Muscle of back (tissue), 11 donors: ENCODE measurements around the gene XPO5. TPM values are rescaled to one million over a fixed set of nuclear protein-coding genes. Genes with fewer than 3 reads are reported as not detected.
A peak's percentile ranks its signal among the peaks of the same experiment; 100 is the strongest.

Source experiments
- DNase-seq, 3 donors: peaks; one replicate each; pipeline versions ENCODE4 v3.0.0 to v3.0.0-alpha.2; 2013
- polyA plus RNA-seq, 10 donors: library from polyadenylated mRNA; unstranded; fragments of 120-200 nt; gene quantifications; one replicate each; pipeline ENCODE4 v1.2.1, GENCODE V29; 2013; ENCODE audit not compliant: insufficient read length in 10 of 10

The XPO5 gene
- polyA plus RNA-seq, 10 donors, result 19.8 to 37.0 (median 28.1) TPM

DNA sequence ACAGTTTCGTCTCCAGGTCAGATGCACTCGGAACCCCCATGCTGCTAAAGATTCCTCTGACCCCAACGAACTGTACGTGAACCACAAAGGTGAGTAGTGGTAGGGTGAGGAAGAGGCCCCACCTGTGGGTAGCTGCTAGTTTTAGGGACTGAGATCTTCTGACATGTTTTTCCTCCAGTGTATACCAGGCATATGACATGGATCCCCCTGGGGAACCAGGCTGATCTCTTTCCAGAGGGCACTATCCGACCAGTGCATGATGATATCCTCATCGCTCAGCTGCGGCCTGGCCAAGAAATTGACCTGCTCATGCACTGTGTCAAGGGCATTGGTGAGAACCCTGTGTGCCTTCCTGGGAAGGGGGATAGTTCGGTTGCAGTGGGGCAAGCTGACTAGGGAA, 55.7 kb downstream of the XPO5 start:
- DNase-seq, result no peak

DNA sequence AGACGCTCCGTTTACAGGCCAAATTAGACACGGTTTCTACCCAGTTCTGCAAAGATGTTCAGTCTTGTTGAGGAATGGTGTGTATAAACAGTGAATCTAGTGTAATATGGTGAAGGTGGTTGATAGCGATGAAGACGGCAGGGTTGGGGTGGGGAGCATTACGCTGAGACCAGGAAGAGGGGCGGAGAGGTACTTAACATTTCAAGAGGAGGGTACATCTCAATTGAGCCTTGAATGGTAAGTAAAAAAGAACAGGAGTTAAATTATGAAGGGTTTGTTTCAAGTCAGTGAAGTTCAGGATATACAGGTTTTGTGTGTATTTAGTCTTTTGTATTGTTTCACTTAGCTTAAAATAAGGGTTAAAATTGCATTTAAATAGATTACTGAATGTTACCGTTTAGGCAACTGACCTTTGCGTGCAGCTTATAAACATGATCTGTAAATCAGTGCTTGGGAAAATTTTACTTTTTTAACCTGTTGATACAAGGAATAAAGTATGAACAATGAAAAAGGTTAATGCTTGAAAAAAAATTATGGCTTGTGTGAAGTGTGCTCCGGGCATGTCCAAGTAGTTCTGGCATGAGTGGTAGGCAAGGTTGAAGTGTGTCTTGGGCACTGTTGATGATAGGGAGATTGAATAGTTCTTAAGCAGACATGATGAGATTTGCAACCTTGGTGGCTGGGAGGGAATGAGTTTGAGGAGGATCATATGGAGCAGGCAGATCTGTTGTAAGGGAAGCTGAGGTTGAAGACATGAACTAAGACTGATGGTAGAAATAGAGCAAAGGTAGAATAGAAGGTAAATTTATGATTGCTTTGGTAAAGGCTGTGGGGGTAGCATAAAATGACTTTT, 58.1 kb downstream of the XPO5 start:
- DNase-seq, result no peak

DNA sequence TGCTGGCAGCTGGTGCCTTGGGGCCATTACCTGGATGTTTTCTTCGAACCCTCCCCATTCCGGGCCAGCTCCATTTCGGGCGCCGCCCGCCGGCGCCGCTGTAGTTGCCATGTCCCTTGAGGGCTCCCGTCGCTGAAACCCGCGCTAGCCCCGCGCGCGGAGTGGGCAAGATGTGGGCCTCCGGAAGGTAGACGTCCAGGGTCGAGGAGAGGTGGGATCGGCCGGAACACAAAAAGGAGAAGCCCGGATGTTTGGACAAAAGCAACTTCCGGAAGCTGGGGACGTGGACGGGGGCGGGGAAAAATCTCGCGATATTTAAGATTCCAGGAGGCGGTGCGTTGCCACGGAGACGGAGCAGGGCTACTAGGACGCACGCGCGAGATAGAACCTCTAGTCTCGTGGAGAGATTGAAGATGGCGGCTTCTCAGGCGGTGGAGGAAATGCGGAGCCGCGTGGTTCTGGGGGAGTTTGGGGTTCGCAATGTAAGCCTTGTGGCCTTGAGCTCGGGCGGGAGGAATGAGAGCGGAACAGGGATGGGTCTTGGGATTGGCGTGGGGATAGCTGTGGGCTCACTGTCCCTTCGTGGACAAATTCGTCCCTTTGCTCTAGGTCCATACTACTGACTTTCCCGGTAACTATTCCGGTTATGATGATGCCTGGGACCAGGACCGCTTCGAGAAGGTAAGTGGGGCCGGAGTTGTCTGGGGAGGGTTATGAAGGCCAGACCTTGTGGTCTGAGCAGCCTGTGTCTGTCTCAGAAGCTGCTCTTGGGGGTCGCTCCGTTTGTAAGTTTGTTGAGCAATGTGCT, 58.9 kb downstream of the XPO5 start, which contains the start of the genes POLR1C and YIPF3:
Gene POLR1C (plus strand): TSS at position 393 of the 808 bp plus-strand sequence. CDS start 21 bp downstream, at position 414.
Gene YIPF3 (minus strand): TSS at position 230 of the 808 bp plus-strand sequence. CDS start 119 bp downstream, at position 111.
- DNase-seq, result peak; percentile 97 to 99 (median 98)

GRCh38 chr6:43516367-43516696, 59.5 kb downstream of the XPO5 start:
- no peak for DNase-seq

GRCh38 chr6:43515808-43516207, 60.0 kb downstream of the XPO5 start:
- DNase-seq, result no peak

DNA sequence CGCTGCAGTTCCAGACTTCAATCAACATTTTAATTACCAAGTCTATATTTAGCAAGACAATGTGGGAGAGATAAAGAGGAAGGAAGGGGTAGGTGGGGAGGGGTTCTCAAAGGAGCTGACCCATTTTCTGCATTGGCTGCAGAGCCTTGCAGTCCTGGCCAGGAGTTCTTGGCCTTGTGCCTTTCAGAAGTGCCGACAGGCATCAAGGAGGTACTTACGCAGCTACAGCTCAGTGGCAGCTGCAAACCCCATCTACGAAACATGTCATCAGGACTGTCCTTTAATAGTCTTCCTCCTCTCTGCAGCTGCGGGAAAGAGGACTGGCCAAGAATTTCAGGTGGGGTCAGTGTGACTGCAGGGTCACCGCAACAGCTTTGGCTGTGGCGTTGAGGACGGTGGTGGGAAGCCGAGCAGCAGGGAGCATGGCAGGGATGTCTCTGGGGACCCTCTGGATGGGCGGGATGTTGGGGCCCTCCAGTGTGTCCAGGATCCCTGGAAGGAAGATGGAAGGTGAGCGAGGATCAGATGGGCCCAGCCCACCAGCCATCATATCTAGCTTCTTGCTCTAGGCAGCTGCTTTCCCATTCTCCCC, 63.9 kb downstream of the XPO5 start:
- DNase-seq, result no peak

DNA sequence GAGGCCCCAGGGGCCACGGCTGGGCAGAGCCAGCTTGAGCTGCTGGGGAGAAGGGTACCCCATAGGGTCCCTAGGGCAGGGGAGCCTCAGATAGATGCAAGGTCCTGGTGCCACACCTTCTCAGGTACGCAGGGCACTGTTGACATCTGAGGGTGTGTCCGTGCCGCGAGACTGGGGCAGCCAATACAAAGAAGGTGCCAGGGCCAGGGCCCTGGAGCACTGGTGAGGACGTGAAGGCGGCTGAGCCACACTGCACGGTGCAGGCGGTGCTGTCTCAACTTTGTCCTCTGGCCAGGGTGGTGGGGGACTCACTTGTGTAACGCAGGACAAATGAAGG, 65.0 kb downstream of the XPO5 start:
- no peak for DNase-seq

GRCh38 chr6:43509984-43510826, 65.6 kb downstream of the XPO5 start, which contains the start of gene LRRC73:
Gene LRRC73 (minus strand): TSS chr6:43510346. CDS start chr6:43509785, 561 bp downstream.
- peak; percentile 62 to 93 (median 82) for DNase-seq

DNA sequence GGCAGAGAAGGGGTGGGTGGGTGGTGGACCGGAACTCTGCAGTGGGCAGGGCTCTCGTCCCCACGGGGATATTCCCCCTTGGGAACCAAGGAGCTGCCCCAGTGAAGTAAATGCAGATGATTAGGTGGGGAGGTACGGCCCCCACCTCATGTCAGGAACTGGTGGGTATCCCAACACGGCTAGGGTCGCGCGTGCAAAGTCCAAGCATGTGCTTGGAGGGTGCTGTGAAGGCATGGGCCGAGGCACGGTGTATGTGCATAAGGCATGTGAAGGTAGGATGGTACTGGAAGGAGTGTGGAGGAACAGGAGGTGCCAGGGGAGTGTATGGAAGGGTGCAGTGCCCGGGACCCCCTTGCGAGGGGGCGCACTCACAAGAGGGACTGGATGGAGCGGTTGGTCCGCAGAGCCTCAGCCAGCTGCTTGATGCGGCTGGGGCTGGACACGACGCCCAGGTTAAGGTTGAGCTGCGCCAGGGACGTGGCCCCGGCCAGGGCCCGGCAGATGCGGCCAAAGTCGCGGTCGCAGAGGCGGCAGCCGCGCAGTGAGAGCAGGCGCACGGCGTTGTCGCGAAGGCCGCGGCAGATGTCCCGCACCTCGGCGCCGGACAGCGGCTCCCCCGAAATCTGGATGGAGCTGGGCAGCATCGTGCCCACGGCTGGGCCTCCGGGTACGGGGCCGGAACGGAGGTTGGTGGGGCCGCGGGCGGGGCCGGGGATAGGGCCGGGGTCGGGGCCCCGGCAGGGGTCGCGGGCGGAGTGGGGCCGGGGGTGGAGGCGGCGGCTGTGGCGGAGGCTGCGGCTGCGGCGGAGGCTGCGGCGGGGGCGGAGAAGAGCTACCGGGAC, 66.5 kb downstream of the XPO5 start:
- DNase-seq, result peak in 1 of 3 donors; percentile 45

DNA sequence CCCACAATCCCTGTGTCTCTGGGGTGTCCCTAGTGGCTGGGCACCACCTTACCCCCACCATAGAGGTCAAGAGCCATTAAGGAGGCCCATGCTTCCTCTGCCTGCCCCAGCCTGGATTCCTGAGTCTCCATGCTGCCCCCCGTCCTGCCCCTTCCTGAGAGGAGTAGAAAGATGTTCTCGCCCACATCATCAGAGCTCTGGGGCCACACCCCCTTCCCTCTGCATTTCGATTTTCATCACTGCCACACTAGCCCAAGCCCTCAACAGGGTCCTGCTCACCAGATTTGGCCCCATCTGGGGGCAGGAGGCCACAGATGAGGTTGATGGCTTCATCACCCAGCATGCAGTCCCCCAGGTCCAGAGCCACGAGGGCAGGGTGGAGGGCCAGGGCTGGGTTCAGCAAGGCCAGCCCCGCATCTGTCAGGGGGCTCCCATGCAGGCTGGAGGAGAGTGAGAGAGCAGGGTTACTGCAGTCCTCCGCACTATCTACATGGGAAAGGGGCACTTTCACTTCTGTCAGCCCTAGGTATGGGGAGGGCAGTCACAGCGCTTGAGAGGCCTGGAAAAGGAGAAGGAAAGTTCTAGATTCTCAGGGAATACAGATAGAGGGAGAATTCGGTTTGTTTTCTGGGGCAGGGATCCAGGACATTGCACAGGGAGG, 67.2 kb downstream of the XPO5 start:
- no peak for DNase-seq

- DNase-seq, result peak; percentile 78 to 91 (median 88)
Measured at GRCh38 chr6:43506667-43507471, 69.0 kb downstream of the XPO5 start.

DNA sequence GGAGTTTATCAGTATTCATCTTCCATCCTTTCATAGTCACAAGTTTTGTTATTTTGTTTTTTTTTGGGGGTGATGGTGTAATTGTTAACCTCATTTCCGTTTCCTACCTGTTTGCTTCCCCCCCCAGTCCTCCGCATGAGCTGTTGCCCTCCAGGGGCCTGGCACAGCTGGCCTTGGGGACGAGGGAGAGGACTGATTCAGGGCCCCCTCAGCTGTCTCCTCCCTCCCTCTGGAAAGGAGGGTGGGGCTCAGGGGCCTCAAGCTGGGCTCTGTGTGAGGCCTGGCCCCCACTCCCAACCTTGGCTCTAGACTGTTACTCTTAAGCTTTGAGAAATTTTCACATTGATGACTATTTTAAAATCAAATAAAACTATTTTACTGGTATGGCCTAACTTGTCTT, 69.7 kb downstream of the XPO5 start:
- DNase-seq, result no peak

DNA sequence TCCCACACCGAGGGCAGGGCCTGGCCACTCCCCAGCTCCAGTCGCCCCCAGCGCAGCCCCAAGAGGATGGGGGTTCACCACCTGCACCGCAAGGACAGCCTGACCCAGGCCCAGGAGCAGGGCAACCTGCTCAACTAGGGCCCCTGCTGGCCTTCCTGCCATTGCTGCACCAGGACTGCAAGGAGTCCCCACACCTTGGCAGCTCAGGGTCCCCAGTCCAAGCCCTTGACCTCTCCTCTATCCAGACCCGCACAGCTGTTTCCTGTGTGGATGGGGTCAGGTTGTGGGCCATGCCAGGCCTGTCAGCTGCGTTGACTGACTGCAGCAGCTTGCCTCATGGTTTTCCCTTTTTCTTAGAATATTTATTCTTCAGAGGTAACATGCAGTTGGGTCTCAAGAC, 70.1 kb downstream of the XPO5 start:
- no peak for DNase-seq

GRCh38 chr6:43504756-43505593, 70.9 kb downstream of the XPO5 start:
- DNase-seq, result no peak

GRCh38 chr6:43503443-43503842, 72.4 kb downstream of the XPO5 start:
- no peak for DNase-seq

GRCh38 chr6:43502666-43503065, 73.2 kb downstream of the XPO5 start:
- DNase-seq, result no peak

DNA sequence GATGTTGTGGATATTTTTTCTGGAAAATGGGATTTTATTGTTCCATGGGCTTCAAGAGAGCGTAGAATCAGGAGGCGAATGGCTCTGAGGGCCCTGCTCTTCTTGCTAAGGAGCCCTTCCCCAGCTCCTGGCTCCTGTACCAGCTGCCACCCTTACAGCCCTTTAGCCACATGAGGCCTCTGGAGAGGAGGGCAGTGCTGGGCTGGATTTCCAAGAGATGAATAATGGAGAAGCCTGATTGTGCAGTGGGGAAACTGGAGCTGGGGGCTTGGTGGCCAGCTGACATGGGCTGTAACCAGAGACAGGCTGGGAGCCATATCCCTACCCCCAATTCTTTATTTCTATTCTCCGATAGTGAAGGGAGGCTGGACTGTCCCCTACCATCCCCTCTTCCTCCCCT, 74.9 kb downstream of the XPO5 start:
- DNase-seq, result no peak
